GM18870 (cell line): ENCODE results near the gene CAMKK2.
"Not testable (repeated sequence)": the region's sequence is repeated elsewhere in the genome, so short reads cannot be mapped to it uniquely, and the experiment has no call there.

Source experiments
- ATAC-seq: cut with Tn5 transposase; IDR thresholded peaks from one replicate; pipeline ENCODE4 v1.9.1; 2021; ENCODE audit warnings: moderate library complexity; ENCODE audit not compliant: unreplicated experiment

CAMKK2 gene

GRCh38 chr12:121280531-121280930, 16.0 kb downstream of the CAMKK2 start:
- not testable (repeated sequence) for ATAC-seq

- no peak for ATAC-seq
These were observed 17.0 kb downstream of the CAMKK2 start for GRCh38 chr12:121279507-121279915.

GRCh38 chr12:121279071-121279375, 17.5 kb downstream of the CAMKK2 start:
- no peak for ATAC-seq

GRCh38 chr12:121278169-121279070, 18.1 kb downstream of the CAMKK2 start:
- no peak for ATAC-seq

- ATAC-seq = no peak
These were observed 19.1 kb downstream of the CAMKK2 start for GRCh38 chr12:121277374-121277759.

- no peak for ATAC-seq
These were observed 22.3 kb downstream of the CAMKK2 start for GRCh38 chr12:121274036-121274763.

- no peak for ATAC-seq
These were observed 23.1 kb downstream of the CAMKK2 start for GRCh38 chr12:121273364-121273896.

- no peak for ATAC-seq
These were observed 28.7 kb downstream of the CAMKK2 start for GRCh38 chr12:121267822-121268221.

- no peak for ATAC-seq
These were observed 31.5 kb downstream of the CAMKK2 start for GRCh38 chr12:121264951-121265515.

GRCh38 chr12:121264135-121264534, 32.4 kb downstream of the CAMKK2 start:
- ATAC-seq = no peak

- ATAC-seq = no peak
These were observed 33.1 kb downstream of the CAMKK2 start for GRCh38 chr12:121263206-121263935.

GRCh38 chr12:121261398-121261797, 35.1 kb downstream of the CAMKK2 start:
- no peak for ATAC-seq

- ATAC-seq = no peak
These were observed 36.4 kb downstream of the CAMKK2 start for GRCh38 chr12:121260091-121260490.

GRCh38 chr12:121259074-121259473, 37.4 kb downstream of the CAMKK2 start:
- no peak for ATAC-seq

- not testable (repeated sequence) for ATAC-seq
These were observed 38.6 kb downstream of the CAMKK2 start for GRCh38 chr12:121257704-121258449.

GRCh38 chr12:121255433-121255832, 41.1 kb downstream of the CAMKK2 start:
- no peak for ATAC-seq

- ATAC-seq = no peak
These were observed 42.7 kb downstream of the CAMKK2 start for GRCh38 chr12:121253638-121254335.

GRCh38 chr12:121252712-121253345, 43.7 kb downstream of the CAMKK2 start:
- no peak for ATAC-seq

- ATAC-seq = no peak
These were observed 44.7 kb downstream of the CAMKK2 start for GRCh38 chr12:121251838-121252237.
